Stimulated activated CD4-positive, alpha-beta T cell treated with anti-CD3 and anti-CD28 coated beads, Interleukin-12 subunit alpha, Interleukin-12 subunit beta, amount 100 ng/mL, for 48 hours (primary cell): ENCODE results near the gene CDK5RAP3.
A peak's percentile ranks its signal among the peaks of the same experiment; 100 is the strongest.
"Not testable (repeated sequence)": the region's sequence is repeated elsewhere in the genome, so short reads cannot be mapped to it uniquely, and the experiment has no call there.

Source experiments
- DNase-seq, 3 donors: peaks; one replicate each; pipeline ENCODE4 v3.0.0-alpha.2; 2020; ENCODE audit warnings: low read depth in 2 of 3, low spot score in 1 of 3

Gene CDK5RAP3

GRCh38 chr17:47970725-47971499 lies at the start of gene CDK5RAP3:
Gene CDK5RAP3, plus strand, starts transcription at chr17:47971113. Its CDS starts 34 bp downstream, at chr17:47971147.
- DNase-seq: peak; percentile 99 to 100 (median 100)

GRCh38 chr17:47924785-47925677 lies 45.9 kb upstream of the CDK5RAP3 start:
- DNase-seq: no peak

GRCh38 chr17:47925678-47925988 lies 45.3 kb upstream of the CDK5RAP3 start:
- no peak for DNase-seq

GRCh38 chr17:47927821-47928400 lies 43.0 kb upstream of the CDK5RAP3 start:
- no peak for DNase-seq

- DNase-seq: no peak
Measured at GRCh38 chr17:47928415-47928814, 42.5 kb upstream of the CDK5RAP3 start.

GRCh38 chr17:47929218-47930000 lies 41.5 kb upstream of the CDK5RAP3 start:
- DNase-seq: no peak

GRCh38 chr17:47931848-47932247 lies 39.1 kb upstream of the CDK5RAP3 start:
- DNase-seq: no peak

- DNase-seq: no peak
Measured at GRCh38 chr17:47934856-47935255, 36.1 kb upstream of the CDK5RAP3 start.

- DNase-seq: not testable (repeated sequence)
Measured at GRCh38 chr17:47935468-47935867, 35.4 kb upstream of the CDK5RAP3 start.

- no peak for DNase-seq
Measured at GRCh38 chr17:47935961-47936360, 35.0 kb upstream of the CDK5RAP3 start.

- DNase-seq: no peak
Measured at GRCh38 chr17:47937941-47938340, 33.0 kb upstream of the CDK5RAP3 start.

GRCh38 chr17:47941246-47942095 lies 29.4 kb upstream of the CDK5RAP3 start, which contains the start of gene PNPO:
Gene PNPO, plus strand, starts transcription at chr17:47941571. Its CDS starts 105 bp downstream, at chr17:47941676.
- DNase-seq: peak; percentile 93 to 94 (median 94)

- DNase-seq: no peak
Measured at GRCh38 chr17:47942096-47942510, 28.8 kb upstream of the CDK5RAP3 start.

- DNase-seq: no peak
Measured at GRCh38 chr17:47942568-47942967, 28.3 kb upstream of the CDK5RAP3 start.

GRCh38 chr17:47945080-47945479 lies 25.8 kb upstream of the CDK5RAP3 start:
- no peak for DNase-seq

- no peak for DNase-seq
Measured at GRCh38 chr17:47945529-47946508, 25.1 kb upstream of the CDK5RAP3 start.

GRCh38 chr17:47946516-47946915 lies 24.4 kb upstream of the CDK5RAP3 start:
- no peak for DNase-seq

- DNase-seq: peak; percentile 71 to 77 (median 73)
Measured at GRCh38 chr17:47946929-47947397, 23.9 kb upstream of the CDK5RAP3 start.
